ENCODE data around the gene ST3GAL3.

Gene ST3GAL3

GRCh38 chr1:43980255-43981134 lies 273.2 kb downstream of the ST3GAL3 start:
- DNase-seq (ENCODE audit: low read depth): no peak

All from activated T-cell treated with anti-CD3 and anti-CD28 coated beads for 48 hours (primary cell).